H9 (cell line): ENCODE results near the gene SLC7A14. TPM values are rescaled to one million over a fixed set of nuclear protein-coding genes. Genes with fewer than 3 reads are reported as not detected.

Source experiments
- DNase-seq: peaks from one replicate; pipeline ENCODE4 v3.0.0-alpha.2; 2017
- H2AFZ ChIP-seq: one replicate; pipeline ENCODE4 v1.6.1; 2013; ENCODE audit warnings: mild to moderate bottlenecking, low read length, control low read depth, moderate library complexity
- H2AK5ac ChIP-seq: 2 replicates; pipeline ENCODE4 v1.6.1; 2013; ENCODE audit warnings: low read length, control low read depth, mixed read lengths; ENCODE audit not compliant: insufficient read length
- H2BK120ac ChIP-seq: one replicate; pipeline ENCODE4 v1.6.1; 2013; ENCODE audit warnings: low read depth, mild to moderate bottlenecking, low read length, control low read depth, inconsistent platforms; ENCODE audit not compliant: poor library complexity, severe bottlenecking
- H2BK12ac ChIP-seq: 2 replicates; pipeline ENCODE4 v1.6.1; 2013; ENCODE audit warnings: low read length, control low read depth, mixed read lengths, low read depth; ENCODE audit not compliant: insufficient read length
- H2BK15ac ChIP-seq: 2 replicates; pipeline ENCODE4 v1.6.1; 2013; ENCODE audit warnings: low read depth, low read length, control low read depth
- H2BK20ac ChIP-seq: one replicate; pipeline ENCODE4 v1.6.1; 2013; ENCODE audit warnings: low read depth, mild to moderate bottlenecking, low read length, control low read depth, inconsistent platforms; ENCODE audit not compliant: poor library complexity, severe bottlenecking
- H2BK5ac ChIP-seq: 2 replicates; pipeline ENCODE4 v1.6.1; 2013; ENCODE audit warnings: low read length, control low read depth, mixed read lengths; ENCODE audit not compliant: insufficient read length
- H3K14ac ChIP-seq: 2 replicates; pipeline ENCODE4 v1.6.1; 2013; ENCODE audit warnings: low read length, control low read depth; ENCODE audit not compliant: insufficient read depth
- H3K18ac ChIP-seq: 2 replicates; pipeline ENCODE4 v1.6.1; 2013; ENCODE audit warnings: low read depth, mild to moderate bottlenecking, mixed read lengths, low read length, control low read depth; ENCODE audit not compliant: insufficient read length
- H3K23ac ChIP-seq: 2 replicates; pipeline ENCODE4 v1.6.1; 2013; ENCODE audit warnings: low read length, control low read depth, mixed read lengths, low read depth; ENCODE audit not compliant: insufficient read length
- H3K23me2 ChIP-seq: 2 replicates; pipeline ENCODE4 v1.6.1; 2013; ENCODE audit warnings: low read depth, mild to moderate bottlenecking, mixed read lengths, low read length, control low read depth; ENCODE audit not compliant: insufficient read length, poor library complexity, severe bottlenecking
- H3K27ac ChIP-seq: 2 replicates; pipeline ENCODE4 v1.5.1; 2013; ENCODE audit warnings: low read length, control low read depth, mixed read lengths, low read depth; ENCODE audit not compliant: insufficient read length
- H3K27me3 ChIP-seq: 2 replicates; pipeline ENCODE4 v1.6.1; 2013; ENCODE audit warnings: low read length, control low read depth, inconsistent platforms; ENCODE audit not compliant: insufficient read depth
- H3K4ac ChIP-seq: 2 replicates; pipeline ENCODE4 v1.6.1; 2013; ENCODE audit warnings: low read depth, mild to moderate bottlenecking, control low read depth, inconsistent platforms, low read length, moderate library complexity
- H3K4me1 ChIP-seq: 2 replicates; pipeline ENCODE4 v1.6.1; 2013; ENCODE audit warnings: low read length, control low read depth, inconsistent platforms; ENCODE audit not compliant: insufficient read depth
- H3K4me2 ChIP-seq: 2 replicates; pipeline ENCODE4 v1.6.1; 2013; ENCODE audit warnings: low read length, control low read depth, mixed read lengths; ENCODE audit not compliant: insufficient read length, insufficient read depth
- H3K56ac ChIP-seq: 2 replicates; pipeline ENCODE4 v1.6.1; 2013; ENCODE audit warnings: low read depth, mild to moderate bottlenecking, mixed read lengths, low read length, control low read depth; ENCODE audit not compliant: insufficient read length
- H3K79me1 ChIP-seq: 2 replicates; pipeline ENCODE4 v1.6.1; 2013; ENCODE audit warnings: low read depth, mild to moderate bottlenecking, moderate library complexity, low read length, control low read depth, inconsistent platforms; ENCODE audit not compliant: insufficient read depth, poor library complexity, severe bottlenecking
- H3K79me2 ChIP-seq: 2 replicates; pipeline ENCODE4 v1.6.1; 2013; ENCODE audit warnings: low read length, control low read depth, inconsistent platforms; ENCODE audit not compliant: insufficient read depth
- H3K9ac ChIP-seq: 2 replicates; pipeline ENCODE4 v1.6.1; 2013; ENCODE audit warnings: low read length, control low read depth, mixed read lengths; ENCODE audit not compliant: insufficient read length; ENCODE audit errors: extremely low read depth
- H3K9me3 ChIP-seq: one replicate; pipeline ENCODE4 v1.6.1; 2013; ENCODE audit warnings: low read depth, low read length, inconsistent platforms; ENCODE audit not compliant: control insufficient read depth
- H3T11ph ChIP-seq: one replicate; pipeline ENCODE4 v1.6.1; 2013; ENCODE audit warnings: mild to moderate bottlenecking, low read length, control low read depth, inconsistent platforms
- H4K20me1 ChIP-seq: one replicate; pipeline ENCODE4 v1.6.1; 2013; ENCODE audit not compliant: control insufficient read depth, insufficient read length, insufficient read depth
- H4K5ac ChIP-seq: 2 replicates; pipeline ENCODE4 v1.6.1; 2013; ENCODE audit warnings: low read depth, mild to moderate bottlenecking, mixed read lengths, low read length, control low read depth; ENCODE audit not compliant: insufficient read length
- H4K8ac ChIP-seq: replicated peaks from 2 replicates; pipeline ENCODE4 v1.6.1; 2013; ENCODE audit warnings: low read length, control low read depth, mixed read lengths, low read depth; ENCODE audit not compliant: insufficient read length
- H4K91ac ChIP-seq: 2 replicates; pipeline ENCODE4 v1.6.1; 2013; ENCODE audit warnings: low read depth, mild to moderate bottlenecking, moderate library complexity, mixed read lengths, low read length, control low read depth; ENCODE audit not compliant: insufficient read length
- H3K27ac Mint-ChIP-seq, 3 experiments: 2 replicates in 2 of 3; 3 replicates in 1 of 3; pipeline ENCODE4 v1.8.0; 2020 to 2021; ENCODE audit warnings: mixed read lengths in 3 of 3, mild to moderate bottlenecking in 1 of 3, moderate library complexity in 1 of 3
- H3K27me3 Mint-ChIP-seq: 2 replicates; pipeline ENCODE4 v1.8.0; 2021; ENCODE audit warnings: low read depth, mild to moderate bottlenecking, moderate library complexity, mixed read lengths
- H3K36me3 Mint-ChIP-seq, 3 experiments: 2 replicates in 2 of 3; 3 replicates in 1 of 3; pipeline ENCODE4 v1.8.0; 2020 to 2021; ENCODE audit warnings: low read depth in 3 of 3, mixed read lengths in 3 of 3; ENCODE audit not compliant: insufficient read depth in 1 of 3
- H3K4me1 Mint-ChIP-seq, 2 experiments: 2 replicates each; pipeline ENCODE4 v1.8.0; 2020; ENCODE audit warnings: mixed read lengths in 2 of 2
- H3K4me3 Mint-ChIP-seq, 2 experiments: 2 replicates in 1 of 2; 3 replicates in 1 of 2; pipeline ENCODE4 v1.8.0; 2020 to 2021; ENCODE audit warnings: mild to moderate bottlenecking in 2 of 2, mixed read lengths in 2 of 2, moderate library complexity in 1 of 2
- H3K9me3 Mint-ChIP-seq, 2 experiments: 2 replicates in 1 of 2; 3 replicates in 1 of 2; pipeline ENCODE4 v1.8.0; 2020; ENCODE audit warnings: mild to moderate bottlenecking in 2 of 2, mixed read lengths in 2 of 2, moderate library complexity in 1 of 2
- WGBS: extraction: QIAGEN DNeasy Blood & Tissue Kit; methylation state at CpG from one replicate; pipeline ENCODE4 v1.1.7; 2013; ENCODE audit warnings: missing lambda C conversion rate, low lambda C conversion rate, mixed read lengths; ENCODE audit not compliant: insufficient read length; ENCODE audit errors: extremely low coverage; 5-methylcytosine and 5-hydroxymethylcytosine counted together
- total RNA-seq: library from RNA; stranded (reverse); gene quantifications from 2 replicates; pipeline ENCODE4 v1.2.1, GENCODE V29; 2021
- TF ChIP-seq, protein P1 (sequence below): fragments of 200-600 bp; sonication (generic); conservative IDR thresholded peaks from 3 replicates; pipeline ENCODE4 v1.8.0; 2021; ENCODE audit warnings: antibody characterized with exemption, mild to moderate bottlenecking

Gene SLC7A14
- total RNA-seq, 1 experiment from 2014 or later = 0.42 TPM

DNA sequence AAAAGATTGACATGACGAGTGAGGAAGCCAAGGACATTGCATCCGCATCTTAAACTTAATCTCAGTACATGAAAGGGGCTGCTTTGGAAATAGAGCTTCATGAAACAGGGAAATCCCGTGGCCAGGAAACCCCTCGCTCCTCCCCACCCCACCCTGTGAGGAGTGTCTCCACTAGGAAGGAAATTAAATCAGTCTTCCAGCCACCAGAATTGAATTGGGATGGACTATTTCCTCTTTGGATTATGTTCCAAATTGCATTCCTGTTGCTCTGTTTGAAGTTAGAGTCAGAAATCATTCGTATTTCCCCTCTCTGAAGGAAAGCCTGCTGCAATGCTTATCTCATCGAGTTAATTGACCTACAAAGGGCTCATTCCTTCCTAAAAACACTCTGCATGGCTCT lies 131.4 kb downstream of the SLC7A14 start:
- Histone ChIP-seq H2BK20ac (no peak overlapping the region), H3K23me2 (no peaks in the 10 kb centered on the region), H4K91ac (no peak overlapping the region), H3K56ac (no peak overlapping the region), H3K23ac (no peak overlapping the region), H4K5ac (no peak overlapping the region), H3K27me3 (no peaks in the 10 kb centered on the region), H3K79me1 (no peaks in the 10 kb centered on the region), H3K79me2 (no peaks in the 10 kb centered on the region), H3K18ac (no peak overlapping the region), H3K14ac (no peak overlapping the region), H3K4me1 (no peaks in the 10 kb centered on the region), H3K4ac (no peak overlapping the region), H4K8ac (no peak overlapping the region), H3K9ac (no peak overlapping the region), H2BK12ac (no peak overlapping the region), H2BK120ac (no peak overlapping the region), H2AK5ac (no peak overlapping the region), H3K4me2 (no peak overlapping the region), H4K20me1 (no peaks in the 10 kb centered on the region), H2BK5ac (no peak overlapping the region), H2BK15ac (no peak overlapping the region), H3T11ph (no peak overlapping the region), H3K27ac (no peak overlapping the region), H3K9me3 (no peaks in the 10 kb centered on the region), H2AFZ (no peak overlapping the region)
- Mint-ChIP-seq H3K27ac (no peak overlapping the region), H3K36me3 (no peaks in the 10 kb centered on the region), H3K9me3 (no peaks in the 10 kb centered on the region), H3K4me3 (no peak overlapping the region), H3K27me3 (no peaks in the 10 kb centered on the region; the same call in 1 of the 2 replicates), H3K4me1 (peaks cover 4% of the 10 kb centered on the region in 2 experiments)
- DNase-seq = no peak
- no CpG with 5 or more reads among the region's 6 CpGs for WGBS
- TF ChIP-seq, protein P1, sequence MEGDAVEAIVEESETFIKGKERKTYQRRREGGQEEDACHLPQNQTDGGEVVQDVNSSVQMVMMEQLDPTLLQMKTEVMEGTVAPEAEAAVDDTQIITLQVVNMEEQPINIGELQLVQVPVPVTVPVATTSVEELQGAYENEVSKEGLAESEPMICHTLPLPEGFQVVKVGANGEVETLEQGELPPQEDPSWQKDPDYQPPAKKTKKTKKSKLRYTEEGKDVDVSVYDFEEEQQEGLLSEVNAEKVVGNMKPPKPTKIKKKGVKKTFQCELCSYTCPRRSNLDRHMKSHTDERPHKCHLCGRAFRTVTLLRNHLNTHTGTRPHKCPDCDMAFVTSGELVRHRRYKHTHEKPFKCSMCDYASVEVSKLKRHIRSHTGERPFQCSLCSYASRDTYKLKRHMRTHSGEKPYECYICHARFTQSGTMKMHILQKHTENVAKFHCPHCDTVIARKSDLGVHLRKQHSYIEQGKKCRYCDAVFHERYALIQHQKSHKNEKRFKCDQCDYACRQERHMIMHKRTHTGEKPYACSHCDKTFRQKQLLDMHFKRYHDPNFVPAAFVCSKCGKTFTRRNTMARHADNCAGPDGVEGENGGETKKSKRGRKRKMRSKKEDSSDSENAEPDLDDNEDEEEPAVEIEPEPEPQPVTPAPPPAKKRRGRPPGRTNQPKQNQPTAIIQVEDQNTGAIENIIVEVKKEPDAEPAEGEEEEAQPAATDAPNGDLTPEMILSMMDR = no peak
